HPDE6-E6E7 (cell line): ENCODE measurements around the gene NR2F2.

ENCODE experiments used
- DNase-seq: peaks from one replicate; pipeline ENCODE4 v3.0.0; 2011; ENCODE audit warnings: missing footprints; ENCODE audit errors: extremely low spot score

The NR2F2 gene

GRCh38 chr15:96353930-96354730 is 23.6 kb downstream of the NR2F2 start:
- DNase-seq: no peak

- peak; percentile 58 for DNase-seq
These were observed 24.4 kb downstream of the NR2F2 start for GRCh38 chr15:96354731-96355567.

- DNase-seq: no peak
These were observed 25.2 kb downstream of the NR2F2 start for GRCh38 chr15:96355568-96356187.

GRCh38 chr15:96356494-96357455 is 26.3 kb downstream of the NR2F2 start:
- peak; percentile 73 for DNase-seq

GRCh38 chr15:96358001-96358801 is 27.7 kb downstream of the NR2F2 start:
- DNase-seq: no peak

GRCh38 chr15:96358821-96359615 is 28.5 kb downstream of the NR2F2 start:
- DNase-seq: no peak

- no peak for DNase-seq
These were observed 29.4 kb downstream of the NR2F2 start for GRCh38 chr15:96359616-96360521.

- DNase-seq: no peak
These were observed 30.2 kb downstream of the NR2F2 start for GRCh38 chr15:96360581-96361308.

- DNase-seq: no peak
These were observed 31.0 kb downstream of the NR2F2 start for GRCh38 chr15:96361309-96362010.

GRCh38 chr15:96362011-96362754 is 31.7 kb downstream of the NR2F2 start:
- DNase-seq: no peak

GRCh38 chr15:96362755-96363651 is 32.5 kb downstream of the NR2F2 start:
- DNase-seq: no peak

GRCh38 chr15:96363707-96364106 is 33.2 kb downstream of the NR2F2 start:
- DNase-seq: no peak

GRCh38 chr15:96365781-96366525 is 35.5 kb downstream of the NR2F2 start:
- DNase-seq: no peak

- DNase-seq: no peak
These were observed 36.0 kb downstream of the NR2F2 start for GRCh38 chr15:96366526-96366877.
